ENCODE data around the gene SYNGAP1. TPM values are rescaled to one million over a fixed set of nuclear protein-coding genes. Genes with fewer than 3 reads are reported as not detected.

The SYNGAP1 gene
- total RNA-seq, 1 donor from 2014 or later: 14.1 TPM

GRCh38 chr6:33504486-33504885 lies 84.6 kb downstream of the SYNGAP1 start:
- Mint-ChIP-seq H3K27ac (no peak overlapping the region), H3K36me3 (no peaks in the 10 kb centered on the region), H3K4me3 (no peak overlapping the region), H3K4me1 (peaks cover 14% of the 10 kb centered on the region), H3K27me3 (ENCODE audit: insufficient read depth, low read depth) (no peaks in the 10 kb centered on the region), H3K9me3 (peaks cover 5% of the 10 kb centered on the region)
- Histone ChIP-seq H4K20me1 (ENCODE audit: low read depth) (no peaks in the 10 kb centered on the region), H3K4me1 (no peaks in the 10 kb centered on the region), H3K27ac (no peak overlapping the region), H3K36me3 (no peaks in the 10 kb centered on the region), H2AFZ (replicated peaks) (no peak overlapping the region), H3K9me3 (ENCODE audit: low read depth) (no peaks in the 10 kb centered on the region), H3K4me2 (no peak overlapping the region), H3K27me3 (no peaks in the 10 kb centered on the region), H3K79me2 (ENCODE audit: low read depth) (no peaks in the 10 kb centered on the region), H3F3A (ENCODE audit: low read depth) (no peaks in the 10 kb centered on the region), H3K9ac (no peak overlapping the region), H3K4me3 (no peak overlapping the region)
- no peak for DNase-seq (ENCODE audit: low spot score)
- no peak for TF ChIP-seq EZH2 (IDR thresholded peaks at IDR 0.05)
- TF ChIP-seq EZH2phosphoT487 (IDR thresholded peaks at IDR 0.05): no peak
- no peak for TF ChIP-seq CTCF (IDR thresholded peaks at IDR 0.05)

Small RNA genes lying within 50 kb of the gene (microRNA-seq; reads per million reads assigned to microRNA genes)
- gene MIR5004: not detected

Small RNA genes lying within 50 kb of the gene (small RNA-seq; reads per million reads assigned to genes)
- gene RPL35AP4 (not detected), gene ZBTB9 (not detected)

Other genes with a start within 250 kb of the SYNGAP1 start
- 0.49 and 0.99 TPM in 2 replicates for gene COL11A2, start 227.6 kb upstream of the SYNGAP1 start, total RNA-seq (ENCODE audit: low replicate concordance)
- gene RXRB, start 219.4 kb upstream of the SYNGAP1 start, total RNA-seq (ENCODE audit: low replicate concordance): 10.2 and 21.7 TPM in 2 replicates
- 40.8 and 59.2 TPM in 2 replicates for gene SLC39A7, start 219.2 kb upstream of the SYNGAP1 start, total RNA-seq (ENCODE audit: low replicate concordance)
- gene HSD17B8, start 215.4 kb upstream of the SYNGAP1 start, total RNA-seq (ENCODE audit: low replicate concordance): 4.8 and 9.5 TPM in 2 replicates
- gene RING1, start 211.6 kb upstream of the SYNGAP1 start, total RNA-seq (ENCODE audit: low replicate concordance): 12.1 and 20.2 TPM in 2 replicates
- 28.7 and 38.4 TPM in 2 replicates for gene VPS52, start 148.2 kb upstream of the SYNGAP1 start, total RNA-seq (ENCODE audit: low replicate concordance)
- gene RPS18, start 148.0 kb upstream of the SYNGAP1 start, total RNA-seq (ENCODE audit: low replicate concordance): 4,188 and 4,663 TPM in 2 replicates
- 1.1 and 2.1 TPM in 2 replicates for gene B3GALT4, start 142.9 kb upstream of the SYNGAP1 start, total RNA-seq (ENCODE audit: low replicate concordance)
- gene WDR46, start 130.8 kb upstream of the SYNGAP1 start, total RNA-seq (ENCODE audit: low replicate concordance): 31.1 and 43.5 TPM in 2 replicates
- gene PFDN6, start 130.5 kb upstream of the SYNGAP1 start, total RNA-seq (ENCODE audit: low replicate concordance): 35.6 and 54.5 TPM in 2 replicates
- gene RGL2, start 121.1 kb upstream of the SYNGAP1 start, total RNA-seq (ENCODE audit: low replicate concordance): 28.3 and 63.4 TPM in 2 replicates
- 1.7 and 6.3 TPM in 2 replicates for gene TAPBP, start 106.0 kb upstream of the SYNGAP1 start, total RNA-seq (ENCODE audit: low replicate concordance)
- gene ZBTB22, start 102.3 kb upstream of the SYNGAP1 start, total RNA-seq (ENCODE audit: low replicate concordance): 5.7 and 26.7 TPM in 2 replicates
- 35.7 and 49.6 TPM in 2 replicates for gene DAXX, start 97.1 kb upstream of the SYNGAP1 start, total RNA-seq (ENCODE audit: low replicate concordance)
- 93.9 and 179 TPM in 2 replicates for gene KIFC1, start 28.2 kb upstream of the SYNGAP1 start, total RNA-seq (ENCODE audit: low replicate concordance)
- gene PHF1, start 9.1 kb upstream of the SYNGAP1 start, total RNA-seq (ENCODE audit: low replicate concordance): 25.6 and 55.8 TPM in 2 replicates
- gene CUTA, start 2.0 kb upstream of the SYNGAP1 start, total RNA-seq (ENCODE audit: low replicate concordance): 118 and 186 TPM in 2 replicates
- gene ZBTB9, start 34.5 kb downstream of the SYNGAP1 start, total RNA-seq (ENCODE audit: low replicate concordance): 10.2 and 12.7 TPM in 2 replicates
- gene BAK1, start 160.2 kb downstream of the SYNGAP1 start, total RNA-seq (ENCODE audit: low replicate concordance): 13.9 and 40.0 TPM in 2 replicates
- 1.5 and 3.4 TPM in 2 replicates for gene ITPR3, start 201.3 kb downstream of the SYNGAP1 start, total RNA-seq (ENCODE audit: low replicate concordance)